Measurements from ENCODE around the gene LRRC4C. TPM values are rescaled to one million over a fixed set of nuclear protein-coding genes. Genes with fewer than 3 reads are reported as not detected.

LRRC4C gene
- total RNA-seq, 6 experiments from 2014 or later, result not detected

- no peak for TF ChIP-seq CTCF (IDR thresholded peaks at IDR 0.05)
- Mint-ChIP-seq H3K9me3 (no peaks in the 10 kb centered on the region), H3K4me1 (ENCODE audit: low read depth) (no peaks in the 10 kb centered on the region; the same call in 1 of the 2 replicates), H3K36me3 (ENCODE audit: low read depth) (no peaks in the 10 kb centered on the region), H3K4me3 (no peak overlapping the region), H3K27ac (no peak overlapping the region), H3K27me3 (ENCODE audit: insufficient read depth) (peaks cover 1% of the 10 kb centered on the region; the same call in 1 of the 2 replicates)
- DNase-seq, result no peak
These were observed 1027.1 kb downstream of the LRRC4C start for GRCh38 chr11:40432358-40432757.

GRCh38 chr11:40425168-40425567, 1034.3 kb downstream of the LRRC4C start:
- no peak overlapping the region for H3K27ac Mint-ChIP-seq
- H3K36me3 Mint-ChIP-seq (ENCODE audit: low read depth), result no peaks in the 10 kb centered on the region
- TF ChIP-seq CTCF (IDR thresholded peaks at IDR 0.05), result peak; percentile 33; the same call in 1 of the 2 replicates
- H3K9me3 Mint-ChIP-seq, result no peaks in the 10 kb centered on the region
- peaks cover 1% of the 10 kb centered on the region; the same call in 1 of the 2 replicates for H3K27me3 Mint-ChIP-seq (ENCODE audit: insufficient read depth)
- peaks cover 17% of the 10 kb centered on the region; the same call in 1 of the 2 replicates for H3K4me1 Mint-ChIP-seq (ENCODE audit: low read depth)
- no peak for DNase-seq
- no peak overlapping the region for H3K4me3 Mint-ChIP-seq

- Mint-ChIP-seq H3K27me3 (ENCODE audit: insufficient read depth) (no peaks in the 10 kb centered on the region), H3K4me1 (ENCODE audit: low read depth) (peaks cover 11% of the 10 kb centered on the region; the same call in 1 of the 2 replicates), H3K36me3 (ENCODE audit: low read depth) (no peaks in the 10 kb centered on the region), H3K27ac (no peak overlapping the region), H3K9me3 (no peaks in the 10 kb centered on the region), H3K4me3 (no peak overlapping the region)
- TF ChIP-seq CTCF (IDR thresholded peaks at IDR 0.05), result no peak
- DNase-seq, result no peak
These were observed 1038.1 kb downstream of the LRRC4C start for GRCh38 chr11:40421208-40421981.

- H3K36me3 Mint-ChIP-seq (ENCODE audit: low read depth), result no peaks in the 10 kb centered on the region
- no peak for TF ChIP-seq CTCF (IDR thresholded peaks at IDR 0.05)
- no peaks in the 10 kb centered on the region; the same call in 1 of the 2 replicates for H3K4me1 Mint-ChIP-seq (ENCODE audit: low read depth)
- H3K27me3 Mint-ChIP-seq (ENCODE audit: insufficient read depth), result peaks cover 2% of the 10 kb centered on the region; the same call in 1 of the 2 replicates
- H3K27ac Mint-ChIP-seq, result no peak overlapping the region
- H3K4me3 Mint-ChIP-seq, result no peak overlapping the region
- H3K9me3 Mint-ChIP-seq, result no peaks in the 10 kb centered on the region
- DNase-seq, result no peak
These were observed 1041.8 kb downstream of the LRRC4C start for GRCh38 chr11:40417627-40418026.

GRCh38 chr11:40407355-40407754, 1052.1 kb downstream of the LRRC4C start:
- no peak overlapping the region for H3K27ac Mint-ChIP-seq
- H3K4me1 Mint-ChIP-seq (ENCODE audit: low read depth), result peaks cover 14% of the 10 kb centered on the region; the same call in 1 of the 2 replicates
- no peak for TF ChIP-seq CTCF (IDR thresholded peaks at IDR 0.05)
- H3K27me3 Mint-ChIP-seq (ENCODE audit: insufficient read depth), result peaks cover 2% of the 10 kb centered on the region; the same call in 1 of the 2 replicates
- no peak for DNase-seq
- H3K4me3 Mint-ChIP-seq, result no peak overlapping the region
- no peaks in the 10 kb centered on the region for H3K9me3 Mint-ChIP-seq
- no peaks in the 10 kb centered on the region for H3K36me3 Mint-ChIP-seq (ENCODE audit: low read depth)
